Kidney epithelial cell (primary cell): ENCODE data around the gene ZNF285. TPM values are rescaled to one million over a fixed set of nuclear protein-coding genes. Genes with fewer than 3 reads are reported as not detected.
"Not testable (repeated sequence)": the region's sequence is repeated elsewhere in the genome, so short reads cannot be mapped to it uniquely, and the experiment has no call there.

Experiments
- DNase-seq: peaks from one replicate; pipeline ENCODE4 v3.0.0-alpha.2; 2010; ENCODE audit warnings: low read depth
- H3K27me3 ChIP-seq: 2 replicates; pipeline ENCODE4 v1.6.0; 2011; ENCODE audit warnings: low read length; ENCODE audit not compliant: control insufficient read depth, insufficient read depth
- H3K36me3 ChIP-seq: 2 replicates; pipeline ENCODE4 v1.5.1; 2011; ENCODE audit warnings: low read length; ENCODE audit not compliant: control insufficient read depth, insufficient read depth
- H3K4me3 ChIP-seq: 2 replicates; pipeline ENCODE4 v1.5.1; 2011; ENCODE audit warnings: low read depth, mild to moderate bottlenecking, control low read depth, low read length
- total RNA-seq: library from RNA; depleted of rRNA; stranded (reverse); fragments of >200 nt; gene quantifications from 2 replicates; pipeline ENCODE4 v1.2.3, GENCODE V29; 2015
- TF ChIP-seq, protein P1 (sequence below): IDR thresholded peaks from 2 replicates; pipeline ENCODE4 v1.5.1; 2011; ENCODE audit warnings: mild to moderate bottlenecking, moderate library complexity, low read length, control low read depth, inconsistent platforms; ENCODE audit not compliant: insufficient read depth, poor library complexity, severe bottlenecking

The ZNF285 gene
- total RNA-seq, 1 donor from 2014 or later = 5.1 TPM

DNA sequence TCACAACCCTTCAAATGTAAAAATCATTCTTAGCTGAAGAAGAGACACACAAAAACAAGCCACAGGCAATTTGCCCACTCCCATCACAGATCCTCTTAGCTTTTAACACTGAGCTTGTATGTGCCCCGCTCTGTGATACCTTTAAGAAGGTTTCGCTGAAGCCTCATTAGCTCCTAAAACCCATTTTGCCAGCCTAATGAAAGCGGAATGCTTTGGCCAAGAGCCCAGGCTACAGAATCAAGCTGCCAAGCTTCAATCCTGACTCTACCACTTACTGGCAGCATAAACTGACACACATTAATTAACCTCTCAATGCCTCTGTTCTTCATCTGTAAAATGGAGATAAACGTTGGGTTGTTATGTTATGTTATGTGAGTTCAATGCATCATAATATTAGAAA is 55.4 kb downstream of the ZNF285 start:
- Histone ChIP-seq H3K36me3 (no peaks in the 10 kb centered on the region), H3K27me3 (no peaks in the 10 kb centered on the region), H3K4me3 (no peak overlapping the region)
- no peak for DNase-seq
- TF ChIP-seq, protein P1, sequence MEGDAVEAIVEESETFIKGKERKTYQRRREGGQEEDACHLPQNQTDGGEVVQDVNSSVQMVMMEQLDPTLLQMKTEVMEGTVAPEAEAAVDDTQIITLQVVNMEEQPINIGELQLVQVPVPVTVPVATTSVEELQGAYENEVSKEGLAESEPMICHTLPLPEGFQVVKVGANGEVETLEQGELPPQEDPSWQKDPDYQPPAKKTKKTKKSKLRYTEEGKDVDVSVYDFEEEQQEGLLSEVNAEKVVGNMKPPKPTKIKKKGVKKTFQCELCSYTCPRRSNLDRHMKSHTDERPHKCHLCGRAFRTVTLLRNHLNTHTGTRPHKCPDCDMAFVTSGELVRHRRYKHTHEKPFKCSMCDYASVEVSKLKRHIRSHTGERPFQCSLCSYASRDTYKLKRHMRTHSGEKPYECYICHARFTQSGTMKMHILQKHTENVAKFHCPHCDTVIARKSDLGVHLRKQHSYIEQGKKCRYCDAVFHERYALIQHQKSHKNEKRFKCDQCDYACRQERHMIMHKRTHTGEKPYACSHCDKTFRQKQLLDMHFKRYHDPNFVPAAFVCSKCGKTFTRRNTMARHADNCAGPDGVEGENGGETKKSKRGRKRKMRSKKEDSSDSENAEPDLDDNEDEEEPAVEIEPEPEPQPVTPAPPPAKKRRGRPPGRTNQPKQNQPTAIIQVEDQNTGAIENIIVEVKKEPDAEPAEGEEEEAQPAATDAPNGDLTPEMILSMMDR = no peak

DNA sequence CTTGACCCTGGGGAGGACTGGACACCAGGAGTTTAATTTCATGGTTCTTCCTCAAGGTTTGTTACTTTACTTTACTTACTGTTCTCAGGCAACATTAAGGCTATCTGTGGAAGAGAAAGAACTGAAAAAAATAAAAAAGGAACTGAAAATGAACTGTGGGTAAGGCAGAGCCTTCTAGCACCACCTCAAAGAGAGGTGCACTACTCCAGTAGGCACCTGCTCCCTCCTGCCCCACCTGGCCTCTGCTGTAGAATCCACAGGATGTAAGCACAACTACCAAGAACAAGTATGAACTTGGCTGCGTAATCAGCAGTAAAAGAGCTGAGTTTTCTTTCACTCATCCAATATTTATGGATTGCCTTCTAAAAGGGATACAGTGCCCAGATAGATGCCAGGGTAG is 57.2 kb downstream of the ZNF285 start:
- H3K4me3 ChIP-seq = no peak overlapping the region
- no peaks in the 10 kb centered on the region for H3K36me3 ChIP-seq
- no peak for DNase-seq
- TF ChIP-seq, protein P1 = no peak
- H3K27me3 ChIP-seq = no peaks in the 10 kb centered on the region

DNA sequence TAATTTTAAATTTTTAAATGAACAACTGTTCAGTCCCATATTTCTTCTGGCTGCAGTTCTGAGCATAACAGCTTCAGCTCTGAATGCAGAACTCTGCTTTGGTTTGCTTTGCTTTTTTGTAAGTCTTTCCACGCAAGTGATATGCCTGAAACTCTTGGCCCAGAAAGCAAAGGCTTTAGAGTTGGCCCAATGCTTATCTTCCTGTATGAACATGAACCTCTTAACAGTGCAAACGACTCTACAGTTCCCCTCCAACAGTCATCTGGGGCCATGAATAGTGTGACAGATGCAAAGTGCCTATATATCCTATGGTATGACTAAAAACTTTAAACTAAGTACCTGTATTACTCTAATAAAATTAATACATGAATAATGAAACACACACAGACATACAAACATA is 59.6 kb downstream of the ZNF285 start:
- Histone ChIP-seq H3K36me3 (peaks cover 1% of the 10 kb centered on the region), H3K27me3 (no peaks in the 10 kb centered on the region), H3K4me3 (no peak overlapping the region)
- TF ChIP-seq, protein P1 = no peak
- no peak for DNase-seq

DNA sequence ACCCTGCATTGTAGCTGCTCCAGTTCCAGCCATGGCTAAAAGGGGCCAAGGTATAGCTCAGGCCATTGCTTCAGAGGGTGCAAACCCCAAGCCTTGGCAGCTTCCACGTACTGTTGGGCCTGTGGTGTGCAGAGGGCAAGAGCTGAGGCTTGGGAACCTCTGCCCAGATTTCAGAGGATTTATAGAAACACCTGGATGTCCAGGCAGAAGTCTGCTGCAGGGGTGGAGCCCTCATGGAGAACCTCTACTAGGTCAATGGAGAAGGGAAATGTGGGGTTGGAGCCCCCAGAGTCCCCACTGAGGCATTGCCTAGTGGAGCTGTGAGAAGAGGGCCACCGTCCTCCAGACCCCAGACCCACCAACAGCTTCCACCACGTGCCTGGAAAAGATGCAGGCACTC is 66.8 kb downstream of the ZNF285 start:
- not testable (repeated sequence) for H3K36me3 ChIP-seq, DNase-seq, H3K4me3 ChIP-seq, H3K27me3 ChIP-seq

Other genes with a start within 250 kb of the ZNF285 start
- gene ZNF226, start 236.5 kb downstream of the ZNF285 start, total RNA-seq = 11.2 and 26.8 TPM in 2 replicates
- 5.7 and 10.1 TPM in 2 replicates for gene ZNF227, start 189.1 kb downstream of the ZNF285 start, total RNA-seq
- 0.14 and 0.38 TPM in 2 replicates for gene ZNF233, start 141.7 kb downstream of the ZNF285 start, total RNA-seq
- 2.2 and 3.9 TPM in 2 replicates for gene ZNF235, start 96.6 kb downstream of the ZNF285 start, total RNA-seq
- 3.6 and 7.6 TPM in 2 replicates for gene ZNF112, start 44.9 kb downstream of the ZNF285 start, total RNA-seq
- 4.9 and 17.5 TPM in 2 replicates for gene ZNF229, start 46.9 kb upstream of the ZNF285 start, total RNA-seq
- gene ZNF180, start 98.9 kb upstream of the ZNF285 start, total RNA-seq = 6.0 and 16.6 TPM in 2 replicates
- gene CEACAM20, start 128.1 kb upstream of the ZNF285 start, total RNA-seq = not detected in 2 replicates
- 0.13 TPM in 1 of 2 replicates, not detected in the other for gene IGSF23, start 212.0 kb upstream of the ZNF285 start, total RNA-seq
- 176 and 210 TPM in 2 replicates for gene PVR, start 242.3 kb upstream of the ZNF285 start, total RNA-seq